CD4-positive, alpha-beta T cell (primary cell): ENCODE data around the gene UGT1A10. TPM values are rescaled to one million over a fixed set of nuclear protein-coding genes. Genes with fewer than 3 reads are reported as not detected.

Experiments used
- ATAC-seq: fragments of 200-7000 bp; cut with Tn5 transposase; one replicate; pipeline ENCODE4 v1.10.0; 2022; ENCODE audit warnings: mild to moderate bottlenecking; ENCODE audit not compliant: poor library complexity
- CTCF ChIA-PET: fragments of 350-600 bp; sonication (Branson Sonifier 250); formaldehyde crosslinking; loops from one replicate; lab custom pipeline; 2021; ENCODE audit warnings: antibody characterized with exemption, inconsistent platforms; lab: Charles Lee
- POLR2A ChIA-PET: fragments of 350-600 bp; sonication (Branson Sonifier 250); formaldehyde crosslinking; loops from one replicate; lab custom pipeline; 2021; ENCODE audit warnings: antibody characterized with exemption, inconsistent platforms; lab: Charles Lee
- DNase-seq, 14 experiments: peaks; one replicate each; pipeline ENCODE4 v3.0.0-alpha.2; 2013 to 2020; ENCODE audit warnings: mixed read lengths in 2 of 14
- H3K27ac ChIP-seq, 2 donors: one replicate each; pipeline versions ENCODE4 v1.5.1 to v1.7.0; 2013; ENCODE audit warnings: low read length in 2 of 2, low read depth in 1 of 2, mild to moderate bottlenecking in 1 of 2
- H3K27me3 ChIP-seq, 2 experiments: 1 replicate in 1 of 2; 2 replicates in 1 of 2; pipeline versions ENCODE4 v1.6.1 to v1.7.0; 2013; ENCODE audit warnings: low read length in 2 of 2, control low read depth in 1 of 2, mild to moderate bottlenecking in 1 of 2, moderate library complexity in 1 of 2; ENCODE audit not compliant: insufficient read depth in 2 of 2, control insufficient read depth in 1 of 2
- H3K36me3 ChIP-seq: one replicate; pipeline ENCODE4 v1.6.1; 2013; ENCODE audit warnings: low read length, control low read depth; ENCODE audit not compliant: insufficient read depth
- H3K4me1 ChIP-seq: one replicate; pipeline ENCODE4 v1.6.1; 2013; ENCODE audit warnings: low read length, control low read depth; ENCODE audit not compliant: insufficient read depth
- H3K4me3 ChIP-seq: one replicate; pipeline ENCODE4 v1.5.1; 2013; ENCODE audit warnings: mild to moderate bottlenecking, low read length, moderate library complexity
- H3K9me3 ChIP-seq, 2 experiments: 1 replicate in 1 of 2; 2 replicates in 1 of 2; pipeline versions ENCODE4 v1.6.1 to v1.7.0; 2013; ENCODE audit warnings: low read length in 2 of 2, mild to moderate bottlenecking in 2 of 2, control low read depth in 1 of 2, moderate library complexity in 1 of 2; ENCODE audit not compliant: control insufficient read depth in 1 of 2, insufficient read depth in 1 of 2
- H3K27ac Mint-ChIP-seq: one replicate; pipeline ENCODE4 v1.8.0; 2020; ENCODE audit warnings: mixed read lengths
- H3K27me3 Mint-ChIP-seq: one replicate; pipeline ENCODE4 v1.8.0; 2021; ENCODE audit warnings: mixed read lengths
- H3K36me3 Mint-ChIP-seq: one replicate; pipeline ENCODE4 v1.8.0; 2021; ENCODE audit warnings: low read depth, mixed read lengths
- H3K4me1 Mint-ChIP-seq: one replicate; pipeline ENCODE4 v1.8.0; 2021; ENCODE audit warnings: low read depth, mixed read lengths
- H3K4me3 Mint-ChIP-seq: one replicate; pipeline ENCODE4 v1.8.0; 2020; ENCODE audit warnings: mild to moderate bottlenecking, mixed read lengths
- H3K9me3 Mint-ChIP-seq: one replicate; pipeline ENCODE4 v1.8.0; 2020; ENCODE audit warnings: mixed read lengths
- intact Hi-C, 2 experiments: fragments of 100-400 bp; cut with DNase I in 1 of 2; cut with micrococcal nuclease in 1 of 2; formaldehyde crosslinking; loops; one replicate each; pipeline versions ENCODE4 v1.15.1 to v1.9.0; 2023 to 2025; cut with DNase I, micrococcal nuclease
- total RNA-seq, 174 experiments: library from RNA in 2 of 174; stranded (reverse) in 2 of 174; gene quantifications; one replicate each; pipeline ENCODE4 v1.2.3 and lab custom pipeline; 2021 to 2026
- TF ChIP-seq, protein P1 (sequence below): fragments of 200-600 bp; IDR thresholded peaks from one replicate; pipeline ENCODE4 v1.8.0; 2022; ENCODE audit warnings: antibody characterized with exemption, mild to moderate bottlenecking

Gene UGT1A10
- total RNA-seq, 2 experiments from 2014 or later, result not detected

DNA sequence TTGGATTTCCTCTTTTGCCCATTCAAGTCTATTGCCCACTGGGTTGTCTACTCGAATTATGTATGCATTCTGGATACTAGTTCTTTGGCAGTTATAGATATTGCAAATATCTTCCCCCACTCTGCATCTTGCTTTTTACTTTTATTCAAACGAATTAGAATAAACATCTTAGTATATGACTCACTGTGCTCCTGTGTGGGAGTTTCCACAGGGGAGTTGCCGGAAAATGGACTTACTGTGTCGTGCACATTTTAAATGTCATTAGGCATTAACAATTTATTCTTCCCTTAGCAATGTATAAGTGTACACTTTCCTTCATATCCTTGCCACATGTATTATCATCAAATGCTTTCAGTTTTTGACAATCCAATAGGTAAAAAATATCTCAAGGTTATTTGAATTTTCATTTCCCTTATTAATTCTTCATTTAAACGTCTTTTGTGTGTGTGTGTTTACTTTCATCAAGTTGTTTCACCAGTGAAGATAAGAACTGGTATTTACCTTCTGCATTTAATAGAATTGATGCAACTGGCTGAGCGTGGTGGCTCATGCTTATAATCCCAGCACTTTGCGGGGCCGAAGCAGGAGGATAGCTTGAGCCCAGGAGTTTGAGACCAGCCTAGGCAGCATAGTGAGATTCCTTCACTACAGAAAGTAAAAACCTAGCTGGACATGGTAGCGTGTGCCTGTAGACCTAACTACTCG lies 71.8 kb downstream of the UGT1A10 start:
- Mint-ChIP-seq H3K4me3 (no peak overlapping the region), H3K27ac (no peak overlapping the region), H3K4me1 (no peaks in the 10 kb centered on the region), H3K9me3 (peaks cover 3% of the 10 kb centered on the region), H3K27me3 (peaks cover 31% of the 10 kb centered on the region), H3K36me3 (no peaks in the 10 kb centered on the region)
- Histone ChIP-seq H3K27ac (no peak overlapping the region), H3K9me3 (peaks cover 3 to 4% of the 10 kb centered on the region in 2 experiments), H3K4me3 (no peak overlapping the region), H3K4me1 (no peaks in the 10 kb centered on the region), H3K36me3 (no peaks in the 10 kb centered on the region), H3K27me3 (peaks cover 4 to 6% of the 10 kb centered on the region in 2 experiments)
- no peak for DNase-seq
- TF ChIP-seq, protein P1, sequence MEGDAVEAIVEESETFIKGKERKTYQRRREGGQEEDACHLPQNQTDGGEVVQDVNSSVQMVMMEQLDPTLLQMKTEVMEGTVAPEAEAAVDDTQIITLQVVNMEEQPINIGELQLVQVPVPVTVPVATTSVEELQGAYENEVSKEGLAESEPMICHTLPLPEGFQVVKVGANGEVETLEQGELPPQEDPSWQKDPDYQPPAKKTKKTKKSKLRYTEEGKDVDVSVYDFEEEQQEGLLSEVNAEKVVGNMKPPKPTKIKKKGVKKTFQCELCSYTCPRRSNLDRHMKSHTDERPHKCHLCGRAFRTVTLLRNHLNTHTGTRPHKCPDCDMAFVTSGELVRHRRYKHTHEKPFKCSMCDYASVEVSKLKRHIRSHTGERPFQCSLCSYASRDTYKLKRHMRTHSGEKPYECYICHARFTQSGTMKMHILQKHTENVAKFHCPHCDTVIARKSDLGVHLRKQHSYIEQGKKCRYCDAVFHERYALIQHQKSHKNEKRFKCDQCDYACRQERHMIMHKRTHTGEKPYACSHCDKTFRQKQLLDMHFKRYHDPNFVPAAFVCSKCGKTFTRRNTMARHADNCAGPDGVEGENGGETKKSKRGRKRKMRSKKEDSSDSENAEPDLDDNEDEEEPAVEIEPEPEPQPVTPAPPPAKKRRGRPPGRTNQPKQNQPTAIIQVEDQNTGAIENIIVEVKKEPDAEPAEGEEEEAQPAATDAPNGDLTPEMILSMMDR, result no peak
- ATAC-seq, result no peak
- POLR2A ChIA-PET, result no interaction called here
- CTCF ChIA-PET, result no interaction called here
- intact Hi-C loops, result no loop called here

DNA sequence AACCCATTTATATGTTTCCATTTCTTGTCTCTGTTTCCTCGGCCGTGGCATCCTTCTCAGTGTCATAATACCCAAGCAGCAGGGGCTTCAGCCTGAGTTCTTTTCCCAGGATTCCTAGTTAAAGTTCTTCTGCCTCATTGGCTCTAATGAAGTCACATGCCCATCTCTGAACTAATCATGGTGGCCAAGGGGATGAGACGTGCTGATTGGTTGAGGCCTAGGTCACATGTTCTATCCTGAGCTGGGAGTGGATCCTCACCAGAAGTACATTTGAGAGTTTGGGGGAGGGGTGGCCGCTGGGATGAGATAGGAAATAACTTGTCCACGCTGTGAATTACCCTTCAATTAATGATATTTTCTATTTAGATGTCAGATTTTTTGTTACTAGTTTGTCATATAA lies 72.7 kb downstream of the UGT1A10 start:
- Mint-ChIP-seq H3K27ac (no peak overlapping the region), H3K36me3 (no peaks in the 10 kb centered on the region), H3K4me1 (no peaks in the 10 kb centered on the region), H3K9me3 (peaks cover 3% of the 10 kb centered on the region), H3K4me3 (no peak overlapping the region), H3K27me3 (peaks cover 35% of the 10 kb centered on the region)
- ATAC-seq (no peak), DNase-seq (no peak)
- Histone ChIP-seq H3K36me3 (no peaks in the 10 kb centered on the region), H3K27ac (no peak overlapping the region), H3K4me1 (no peaks in the 10 kb centered on the region), H3K9me3 (peaks cover under 1 to 4% of the 10 kb centered on the region in 2 experiments), H3K4me3 (no peak overlapping the region), H3K27me3 (peaks cover 4 to 6% of the 10 kb centered on the region in 2 experiments)
- POLR2A ChIA-PET, result no interaction called here
- intact Hi-C loops, result no loop called here
- CTCF ChIA-PET, result no interaction called here
- TF ChIP-seq, protein P1, result no peak

DNA sequence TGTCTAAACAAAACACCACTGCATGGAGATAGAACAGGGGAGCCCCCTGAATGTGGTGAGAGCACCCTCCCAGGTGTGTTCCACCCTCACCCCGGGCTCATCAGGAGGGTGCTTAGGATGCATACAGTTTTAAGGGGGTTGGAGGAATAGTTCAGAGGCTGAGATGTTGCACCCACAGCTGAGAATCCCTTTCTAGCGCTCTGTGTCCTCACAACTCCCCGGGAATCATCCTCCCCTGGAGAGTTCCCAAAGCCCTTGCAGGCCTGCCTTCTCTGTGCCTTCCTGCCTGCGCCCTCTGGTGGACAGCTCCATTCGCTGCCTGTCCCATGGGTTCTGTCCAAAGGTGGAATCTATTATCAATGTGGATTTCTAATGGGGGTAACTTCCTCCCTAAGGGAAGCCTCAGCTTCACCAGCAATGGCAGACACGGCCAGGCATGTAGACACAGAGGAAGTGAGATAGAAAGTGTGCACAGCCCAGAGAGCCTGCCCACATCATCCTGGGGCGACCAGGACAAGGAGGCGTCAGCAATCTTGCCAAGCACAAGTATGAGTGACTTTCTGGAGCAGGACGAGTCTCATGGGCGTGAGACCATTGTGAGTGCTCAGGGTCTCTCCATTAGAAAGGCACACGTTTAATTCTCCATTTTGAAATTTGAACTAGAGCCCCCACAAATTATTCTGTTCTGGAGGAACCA lies 75.2 kb downstream of the UGT1A10 start:
- H3K9me3 Mint-ChIP-seq, result no peaks in the 10 kb centered on the region
- TF ChIP-seq, protein P1, result peak; percentile 78
- peaks cover 29% of the 10 kb centered on the region for H3K27me3 Mint-ChIP-seq
- ChIA-PET CTCF (no interaction called here), POLR2A (no interaction called here)
- H3K4me1 Mint-ChIP-seq, result no peaks in the 10 kb centered on the region
- no peak overlapping the region for H3K4me3 Mint-ChIP-seq
- Histone ChIP-seq H3K4me1 (no peaks in the 10 kb centered on the region), H3K9me3 (no peaks in the 10 kb centered on the region), H3K4me3 (no peak overlapping the region), H3K27ac (no peak overlapping the region), H3K27me3 (peaks cover 4 to 6% of the 10 kb centered on the region in 2 experiments), H3K36me3 (no peaks in the 10 kb centered on the region)
- no peaks in the 10 kb centered on the region for H3K36me3 Mint-ChIP-seq
- ATAC-seq (peak; percentile 62), DNase-seq (peak; percentile 44 to 73 (median 58))
- intact Hi-C loops, result loop anchor here (5.0 to 10.0 kb wide), 4 partner anchors 309 to 949 kb away; no protein-coding TSS in a partner anchor
- H3K27ac Mint-ChIP-seq, result no peak overlapping the region
